HG02623 (cell line): ENCODE results near the gene PDGFRA.
A peak's percentile ranks its signal among the peaks of the same experiment; 100 is the strongest.

ENCODE experiments used
- ATAC-seq: cut with Tn5 transposase; IDR thresholded peaks from one replicate; pipeline ENCODE4 v1.9.1; 2021; ENCODE audit warnings: moderate library complexity; ENCODE audit not compliant: unreplicated experiment

Gene PDGFRA

GRCh38 chr4:54255881-54256280 is 26.8 kb downstream of the PDGFRA start:
- ATAC-seq = no peak

- ATAC-seq = no peak
Observed at GRCh38 chr4:54256491-54257486, 27.7 kb downstream of the PDGFRA start.

DNA sequence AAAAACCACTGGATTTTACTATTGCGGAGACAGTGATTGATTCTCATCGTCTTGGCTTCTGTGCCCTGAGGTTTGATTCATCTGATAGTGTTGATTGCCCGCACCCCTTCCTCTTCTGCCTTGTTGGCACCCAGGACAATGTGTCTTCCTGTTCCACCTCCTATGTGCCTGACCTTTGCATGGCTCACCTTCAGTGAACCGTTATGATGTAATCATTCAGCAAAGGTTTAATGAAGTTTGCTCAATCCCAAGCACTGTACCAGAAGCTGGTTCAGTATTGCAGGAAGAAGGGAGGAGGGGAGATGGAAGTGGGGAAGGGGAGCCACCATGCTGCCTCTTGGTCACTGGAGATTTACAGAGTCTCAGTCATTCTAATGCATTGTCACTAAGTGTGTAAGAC is 36.3 kb downstream of the PDGFRA start:
- ATAC-seq = no peak

DNA sequence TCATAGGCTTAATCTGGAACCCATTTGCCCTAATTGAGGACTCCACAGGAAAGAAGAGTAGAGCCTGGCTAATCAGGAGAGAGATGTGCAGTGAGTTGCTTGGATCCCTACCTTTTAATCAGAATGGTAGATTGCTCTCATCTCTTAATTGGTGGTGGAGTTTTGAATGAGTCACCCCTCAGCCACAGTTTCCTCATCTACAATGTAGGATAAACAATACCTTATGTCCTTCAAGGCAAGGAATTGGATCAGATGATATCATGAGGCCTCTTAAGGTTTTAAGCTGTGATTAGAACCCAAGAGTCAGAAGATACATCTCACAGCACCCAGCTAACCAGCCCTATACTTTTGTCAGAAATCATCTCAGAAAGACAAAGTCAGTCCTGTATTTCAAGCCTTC is 39.1 kb downstream of the PDGFRA start:
- no peak for ATAC-seq

DNA sequence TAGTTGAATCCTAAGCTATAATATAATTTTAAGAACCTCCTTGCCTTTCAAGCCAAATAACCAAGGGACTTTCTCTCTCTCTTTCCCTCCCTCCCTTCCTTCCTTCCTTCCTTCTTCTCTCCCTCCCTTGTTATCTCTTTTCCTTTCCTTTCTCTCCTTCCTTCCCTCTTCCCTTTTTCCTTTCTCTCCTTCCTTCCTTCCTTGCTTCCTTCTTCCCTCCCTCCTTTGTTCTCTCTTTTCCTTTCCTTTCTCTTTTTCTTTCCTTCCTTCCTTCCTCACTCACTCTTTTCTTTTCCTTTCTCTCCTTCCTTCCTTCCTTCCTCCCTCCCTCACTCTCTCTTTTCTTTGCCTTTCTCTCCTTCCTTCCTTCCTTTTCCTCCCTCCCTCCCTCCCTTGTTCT is 42.4 kb downstream of the PDGFRA start:
- no peak for ATAC-seq

DNA sequence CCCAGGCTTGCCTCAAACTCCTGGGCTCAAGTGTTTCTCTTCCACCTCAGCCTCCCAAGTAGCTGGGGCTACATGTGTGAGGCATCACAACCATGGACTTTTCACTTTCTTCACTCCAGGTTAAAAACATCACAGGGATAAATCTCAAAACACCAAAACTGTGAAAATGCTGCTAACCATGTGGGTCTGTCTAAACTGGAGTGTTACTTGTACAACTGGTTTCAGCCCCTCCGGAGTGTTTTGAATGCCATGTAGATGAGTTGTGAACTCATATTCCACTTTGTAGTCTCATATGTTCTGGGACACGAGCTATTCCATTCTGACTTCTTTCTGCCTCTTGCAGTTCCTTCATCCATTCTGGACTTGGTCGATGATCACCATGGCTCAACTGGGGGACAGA is 43.0 kb downstream of the PDGFRA start:
- ATAC-seq = no peak

- ATAC-seq = no peak
Observed at GRCh38 chr4:54274264-54274663, 45.2 kb downstream of the PDGFRA start.

DNA sequence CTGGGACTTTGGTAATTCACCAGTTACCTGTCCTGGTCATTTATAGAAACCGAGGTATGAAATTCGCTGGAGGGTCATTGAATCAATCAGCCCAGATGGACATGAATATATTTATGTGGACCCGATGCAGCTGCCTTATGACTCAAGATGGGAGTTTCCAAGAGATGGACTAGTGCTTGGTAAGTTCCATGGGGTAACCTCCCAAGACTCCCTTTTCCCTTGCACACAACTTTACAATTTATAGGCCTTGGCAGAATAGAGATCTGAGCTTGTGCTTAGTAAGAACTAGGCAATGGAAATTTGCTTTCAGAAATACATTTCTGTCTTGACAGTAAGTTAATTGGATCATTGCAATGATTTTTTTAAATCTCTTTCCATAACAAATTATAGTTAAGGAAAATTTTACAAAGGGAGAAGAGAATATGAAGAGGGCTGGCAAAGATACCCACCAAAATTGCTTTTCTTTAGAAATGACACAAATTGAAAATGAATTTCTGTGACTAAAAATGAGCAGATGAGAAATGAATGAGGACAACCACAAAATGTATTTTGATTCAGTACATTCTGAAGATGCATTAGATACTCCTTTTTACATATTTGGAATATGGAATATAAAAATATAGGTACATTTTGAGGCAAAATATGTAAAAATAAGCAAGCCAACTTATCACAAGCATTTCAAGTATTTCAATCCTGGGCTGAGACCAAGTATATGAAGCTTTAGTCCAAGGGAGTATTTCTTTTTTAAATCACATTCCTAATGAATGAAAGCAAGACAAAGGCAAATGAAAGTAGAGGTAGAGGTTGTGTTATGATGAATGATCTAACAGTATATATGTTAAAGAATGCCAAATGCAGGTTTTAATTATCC is 45.9 kb downstream of the PDGFRA start:
- no peak for ATAC-seq

- ATAC-seq = no peak
Observed at GRCh38 chr4:54276641-54277430, 47.7 kb downstream of the PDGFRA start.

DNA sequence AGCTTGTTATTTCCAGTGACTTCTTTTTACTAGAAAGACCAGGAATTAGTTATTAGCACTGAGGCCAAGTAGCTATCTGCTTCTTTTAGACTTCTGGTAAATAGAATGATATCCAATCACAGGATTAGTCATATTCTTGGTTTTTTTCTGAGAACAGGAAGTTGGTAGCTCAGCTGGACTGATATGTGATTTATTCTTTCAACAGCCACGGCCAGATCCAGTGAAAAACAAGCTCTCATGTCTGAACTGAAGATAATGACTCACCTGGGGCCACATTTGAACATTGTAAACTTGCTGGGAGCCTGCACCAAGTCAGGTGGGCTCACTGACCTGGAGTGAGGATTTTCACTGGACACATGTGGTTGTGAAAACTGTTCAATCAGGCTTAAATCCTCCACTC is 48.6 kb downstream of the PDGFRA start:
- peak; percentile 50 for ATAC-seq

DNA sequence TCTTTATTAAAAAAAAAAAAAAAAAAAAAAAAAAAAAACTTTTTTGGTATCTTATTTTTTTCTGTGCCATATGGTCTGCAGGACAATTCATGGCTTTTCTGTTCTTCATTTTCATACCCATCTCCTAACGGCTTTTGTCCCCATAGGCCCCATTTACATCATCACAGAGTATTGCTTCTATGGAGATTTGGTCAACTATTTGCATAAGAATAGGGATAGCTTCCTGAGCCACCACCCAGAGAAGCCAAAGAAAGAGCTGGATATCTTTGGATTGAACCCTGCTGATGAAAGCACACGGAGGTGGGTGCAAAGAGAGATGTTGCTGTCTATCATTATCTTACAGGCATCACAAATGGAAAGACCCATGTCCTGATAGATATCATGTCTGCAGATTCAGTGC is 49.1 kb downstream of the PDGFRA start:
- ATAC-seq = no peak

DNA sequence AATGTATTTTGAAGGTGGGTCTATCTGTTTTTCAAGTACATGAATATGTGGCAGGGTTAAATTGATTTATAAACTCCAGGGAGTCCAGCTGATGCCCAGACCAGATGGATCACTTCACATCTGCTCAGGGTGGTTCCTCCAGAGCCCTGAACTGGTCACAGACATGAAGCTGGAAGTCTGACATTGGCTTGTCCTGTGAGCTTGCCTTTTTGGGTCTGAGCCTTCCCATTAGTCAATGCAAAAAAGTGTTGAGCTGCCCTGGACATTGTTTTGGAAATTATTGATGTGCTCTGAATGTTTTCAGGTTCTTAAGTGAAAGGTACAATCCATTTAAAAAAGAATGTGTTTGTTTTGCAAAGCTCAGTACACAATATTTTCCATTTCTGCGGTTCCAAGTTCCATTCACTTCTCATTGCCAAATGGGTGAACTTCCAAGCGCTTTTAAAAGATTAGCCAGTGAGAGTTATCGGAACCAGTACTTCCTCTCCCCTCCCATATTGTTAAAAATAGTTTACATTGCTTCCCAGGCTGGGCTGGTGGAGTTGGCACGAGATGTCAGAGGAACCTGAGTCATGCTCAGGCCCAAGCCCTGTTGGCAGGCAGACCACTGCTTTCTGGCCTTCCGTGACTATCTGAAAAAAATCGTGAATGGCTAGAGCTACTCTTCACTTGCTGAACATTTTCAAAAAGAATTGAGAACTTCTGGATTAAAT is 52.1 kb downstream of the PDGFRA start:
- no peak for ATAC-seq

DNA sequence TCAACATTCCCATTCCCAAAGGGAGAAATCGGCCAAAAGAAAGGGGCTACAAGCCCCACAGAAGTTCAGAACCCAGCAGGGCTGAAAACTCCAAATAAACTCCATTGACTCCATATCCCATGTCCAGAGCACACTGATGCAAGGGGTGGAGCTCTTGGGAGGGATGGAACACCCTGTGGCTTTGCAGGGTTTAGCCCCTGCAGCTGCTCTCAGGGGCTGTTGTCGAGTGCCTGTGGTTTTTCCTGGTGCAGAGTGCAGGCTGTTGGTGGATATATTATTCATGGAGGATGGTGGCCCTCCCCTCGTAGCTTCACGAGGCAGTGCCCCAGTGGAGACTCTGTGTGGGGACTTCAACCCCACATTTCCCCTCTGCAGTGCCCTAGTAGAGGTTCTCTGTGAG is 53.7 kb downstream of the PDGFRA start:
- no peak for ATAC-seq

DNA sequence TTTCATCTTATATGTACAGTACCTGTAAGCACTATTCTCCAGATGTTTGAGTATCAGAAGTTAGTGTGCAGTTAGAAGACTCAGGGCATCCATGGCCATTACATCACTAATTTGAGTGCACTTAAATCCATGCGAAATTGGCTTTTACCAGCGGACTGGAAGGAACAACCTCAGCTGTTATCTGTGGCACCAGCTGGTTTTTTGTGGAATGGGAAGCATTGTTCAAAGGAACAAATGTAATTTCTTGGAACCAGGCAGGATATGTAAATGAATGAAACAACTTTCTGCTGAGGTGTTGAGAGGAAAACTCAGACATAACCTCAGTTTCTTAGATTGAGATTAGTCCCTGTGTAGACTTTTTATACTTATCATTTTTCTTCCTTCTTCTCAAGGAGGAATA is 60.2 kb downstream of the PDGFRA start:
- ATAC-seq = no peak

GRCh38 chr4:54290980-54291379 is 61.9 kb downstream of the PDGFRA start:
- ATAC-seq = no peak

- ATAC-seq = no peak
Observed at GRCh38 chr4:54296548-54297203, 67.6 kb downstream of the PDGFRA start.

DNA sequence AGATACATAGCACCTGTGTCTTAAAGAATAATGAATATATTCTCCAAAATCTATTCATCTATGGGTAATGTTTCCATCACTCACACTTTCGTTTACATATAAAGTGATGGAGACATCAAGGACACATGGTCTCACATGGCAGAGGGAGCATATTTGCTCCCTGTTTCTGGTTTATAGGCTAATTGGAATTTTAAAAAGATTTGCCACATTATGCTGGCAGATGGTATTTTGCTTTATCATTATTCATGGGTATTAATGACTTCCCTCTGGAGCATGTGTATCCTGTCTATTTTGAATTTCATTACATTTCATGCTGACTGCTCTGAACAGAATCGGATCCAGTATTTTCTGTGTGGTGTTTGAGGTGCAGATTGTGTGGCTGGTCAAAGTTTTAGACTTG is 79.0 kb downstream of the PDGFRA start:
- no peak for ATAC-seq

- peak; percentile 95 for ATAC-seq
Observed at GRCh38 chr4:54315561-54316538, 86.8 kb downstream of the PDGFRA start.

DNA sequence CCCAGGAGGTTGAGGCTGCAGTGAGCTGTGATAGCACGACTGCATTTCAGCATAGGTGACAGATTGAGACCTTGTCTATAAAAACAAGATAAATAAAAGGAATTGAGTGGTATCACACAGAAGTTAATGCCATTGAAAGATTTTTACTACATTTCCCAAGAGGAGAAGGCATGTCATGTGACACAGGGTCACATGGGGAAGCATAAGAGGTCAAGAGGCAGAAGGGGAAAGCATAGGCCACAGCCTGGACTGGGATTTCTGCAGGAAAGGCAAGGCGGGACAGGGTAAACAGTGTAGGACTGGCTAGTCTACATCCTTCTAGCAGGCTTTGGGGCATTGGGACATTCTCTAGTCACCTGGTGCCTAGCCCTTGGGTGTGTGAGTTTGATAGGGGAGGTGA is 88.6 kb downstream of the PDGFRA start:
- ATAC-seq = no peak
